ENCODE measurements around the gene SLC24A3.

GRCh38 chr20:19462491-19462890, 250.0 kb downstream of the SLC24A3 start:
- no peak for TF ChIP-seq CTCF (conservative IDR thresholded peaks at IDR 0.05)
- TF ChIP-seq EZH2 (IDR thresholded peaks at IDR 0.05; ENCODE audit: low read depth): no peak

Measured in PC-9 (cell line).